ENCODE data around the gene LTBP1.

DNA sequence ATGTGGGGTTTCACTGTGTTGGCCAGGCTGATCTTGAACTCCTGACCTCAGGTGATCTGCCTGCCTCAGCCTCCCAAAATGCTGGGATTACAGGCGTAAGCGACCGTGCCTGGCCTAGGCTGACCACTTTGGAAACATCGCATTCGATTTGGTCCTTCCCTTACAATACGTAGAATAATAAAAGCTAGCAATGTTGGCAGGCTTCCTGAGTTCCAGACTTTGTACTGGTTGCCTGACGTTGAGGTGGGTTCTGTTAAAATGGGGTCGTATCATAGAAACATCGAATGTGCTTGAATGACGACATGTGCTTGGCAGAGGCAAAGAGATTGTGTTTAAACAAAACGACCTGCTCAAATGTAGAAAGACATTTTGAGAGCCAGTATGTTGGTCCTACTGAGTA lies 56.1 kb downstream of the LTBP1 start:
- TF ChIP-seq, protein P1, sequence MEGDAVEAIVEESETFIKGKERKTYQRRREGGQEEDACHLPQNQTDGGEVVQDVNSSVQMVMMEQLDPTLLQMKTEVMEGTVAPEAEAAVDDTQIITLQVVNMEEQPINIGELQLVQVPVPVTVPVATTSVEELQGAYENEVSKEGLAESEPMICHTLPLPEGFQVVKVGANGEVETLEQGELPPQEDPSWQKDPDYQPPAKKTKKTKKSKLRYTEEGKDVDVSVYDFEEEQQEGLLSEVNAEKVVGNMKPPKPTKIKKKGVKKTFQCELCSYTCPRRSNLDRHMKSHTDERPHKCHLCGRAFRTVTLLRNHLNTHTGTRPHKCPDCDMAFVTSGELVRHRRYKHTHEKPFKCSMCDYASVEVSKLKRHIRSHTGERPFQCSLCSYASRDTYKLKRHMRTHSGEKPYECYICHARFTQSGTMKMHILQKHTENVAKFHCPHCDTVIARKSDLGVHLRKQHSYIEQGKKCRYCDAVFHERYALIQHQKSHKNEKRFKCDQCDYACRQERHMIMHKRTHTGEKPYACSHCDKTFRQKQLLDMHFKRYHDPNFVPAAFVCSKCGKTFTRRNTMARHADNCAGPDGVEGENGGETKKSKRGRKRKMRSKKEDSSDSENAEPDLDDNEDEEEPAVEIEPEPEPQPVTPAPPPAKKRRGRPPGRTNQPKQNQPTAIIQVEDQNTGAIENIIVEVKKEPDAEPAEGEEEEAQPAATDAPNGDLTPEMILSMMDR (conservative IDR thresholded peaks at IDR 0.05; ENCODE audit: low read depth, low read length), result no peak
- no peak for TF ChIP-seq EZH2 (IDR thresholded peaks at IDR 0.05; ENCODE audit: borderline replicate concordance, low read depth, low read length, poor library complexity, severe bottlenecking)
